GM19324 (cell line): ENCODE measurements around the gene ZSCAN5B.
"Not testable (repeated sequence)": the region's sequence is repeated elsewhere in the genome, so short reads cannot be mapped to it uniquely, and the experiment has no call there.

ENCODE experiments used
- ATAC-seq: cut with Tn5 transposase; IDR thresholded peaks from one replicate; pipeline ENCODE4 v1.9.1; 2021; ENCODE audit warnings: mild to moderate bottlenecking, moderate library complexity; ENCODE audit not compliant: unreplicated experiment, low FRiP score

Gene ZSCAN5B

GRCh38 chr19:56197646-56198045, at the start of gene ZSCAN5B:
ZSCAN5B (minus strand) TSS chr19:56197783; CDS start chr19:56193052, 4,731 bp downstream.
- not testable (repeated sequence) for ATAC-seq

GRCh38 chr19:56245764-56246163, 48.2 kb upstream of the ZSCAN5B start:
- ATAC-seq, result not testable (repeated sequence)

GRCh38 chr19:56245121-56245740, 47.6 kb upstream of the ZSCAN5B start:
- no peak for ATAC-seq

- no peak for ATAC-seq
Measured at GRCh38 chr19:56223481-56223880, 25.9 kb upstream of the ZSCAN5B start.

- ATAC-seq, result no peak
Measured at GRCh38 chr19:56222901-56223300, 25.3 kb upstream of the ZSCAN5B start.

- ATAC-seq, result no peak
Measured at GRCh38 chr19:56221851-56222250, 24.3 kb upstream of the ZSCAN5B start.

GRCh38 chr19:56221442-56221841, 23.9 kb upstream of the ZSCAN5B start:
- ATAC-seq, result not testable (repeated sequence)

- no peak for ATAC-seq
Measured at GRCh38 chr19:56218961-56219360, 21.4 kb upstream of the ZSCAN5B start.

- no peak for ATAC-seq
Measured at GRCh38 chr19:56217039-56217949, 19.7 kb upstream of the ZSCAN5B start.

GRCh38 chr19:56211718-56212117, 14.1 kb upstream of the ZSCAN5B start:
- no peak for ATAC-seq

GRCh38 chr19:56210036-56210435, 12.5 kb upstream of the ZSCAN5B start:
- ATAC-seq, result not testable (repeated sequence)

- no peak for ATAC-seq
Measured at GRCh38 chr19:56209091-56209490, 11.5 kb upstream of the ZSCAN5B start.

GRCh38 chr19:56207581-56207980, 10.0 kb upstream of the ZSCAN5B start:
- ATAC-seq, result not testable (repeated sequence)

- ATAC-seq, result no peak
Measured at GRCh38 chr19:56201973-56202372, 4.4 kb upstream of the ZSCAN5B start, which contains the start of gene ZSCAN5C. ZSCAN5C (plus strand) TSS chr19:56202273; CDS start chr19:56205914, 3,641 bp downstream.

- no peak for ATAC-seq
Measured at GRCh38 chr19:56199687-56200086, 2.1 kb upstream of the ZSCAN5B start.

GRCh38 chr19:56193981-56194640, 3.5 kb downstream of the ZSCAN5B start:
- ATAC-seq, result no peak

GRCh38 chr19:56191711-56192110, 5.9 kb downstream of the ZSCAN5B start:
- no peak for ATAC-seq

GRCh38 chr19:56191115-56191514, 6.5 kb downstream of the ZSCAN5B start:
- no peak for ATAC-seq

GRCh38 chr19:56189785-56190184, 7.8 kb downstream of the ZSCAN5B start:
- no peak for ATAC-seq

- no peak for ATAC-seq
Measured at GRCh38 chr19:56177564-56178243, 19.9 kb downstream of the ZSCAN5B start.
